CD4-positive, CD25-positive, alpha-beta regulatory T cell (primary cell): ENCODE measurements around the gene TBC1D24. TPM values are rescaled to one million over a fixed set of nuclear protein-coding genes. Genes with fewer than 3 reads are reported as not detected.
"Not testable (repeated sequence)": the region's sequence is repeated elsewhere in the genome, so short reads cannot be mapped to it uniquely, and the experiment has no call there.

Source experiments
- ATAC-seq, 2 donors: fragments of 150-1000 bp; cut with Tn5 transposase; one replicate each; pipeline ENCODE4 v1.10.0; 2021; ENCODE audit warnings: low read depth in 2 of 2, moderate number of reproducible peaks in 2 of 2, moderate library complexity in 1 of 2
- DNase-seq, 3 donors: peaks; one replicate each; pipeline versions ENCODE4 v3.0.0 to v3.0.0-alpha.2; 2012 to 2022; ENCODE audit warnings: mixed read lengths in 1 of 3
- H3K27ac ChIP-seq: one replicate; pipeline ENCODE4 v1.7.0; 2013; ENCODE audit warnings: mild to moderate bottlenecking, low read length; ENCODE audit not compliant: insufficient read depth, poor library complexity, severe bottlenecking
- H3K27me3 ChIP-seq: one replicate; pipeline ENCODE4 v1.7.0; 2013; ENCODE audit warnings: low read length; ENCODE audit not compliant: control insufficient read depth, insufficient read depth
- H3K36me3 ChIP-seq: one replicate; pipeline ENCODE4 v1.7.0; 2013; ENCODE audit warnings: mild to moderate bottlenecking, low read length, moderate library complexity; ENCODE audit not compliant: control insufficient read depth, insufficient read depth
- H3K4me1 ChIP-seq: 2 replicates; pipeline ENCODE4 v1.7.0; 2013; ENCODE audit warnings: mild to moderate bottlenecking, low read length; ENCODE audit not compliant: insufficient read depth, control insufficient read depth, poor library complexity, severe bottlenecking
- H3K4me3 ChIP-seq: one replicate; pipeline ENCODE4 v1.7.0; 2013; ENCODE audit warnings: low read depth, mild to moderate bottlenecking, low read length, moderate library complexity
- H3K9me3 ChIP-seq, 2 experiments: 1 replicate in 1 of 2; 2 replicates in 1 of 2; pipeline ENCODE4 v1.7.0; 2013; ENCODE audit warnings: low read length in 2 of 2, mild to moderate bottlenecking in 1 of 2, moderate library complexity in 1 of 2; ENCODE audit not compliant: control insufficient read depth in 2 of 2
- H3K27ac Mint-ChIP-seq, 3 donors: one replicate each; pipeline ENCODE4 v1.8.0; 2020 to 2022; ENCODE audit warnings: mild to moderate bottlenecking in 3 of 3, mixed read lengths in 3 of 3, moderate library complexity in 2 of 3
- H3K27me3 Mint-ChIP-seq: one replicate; pipeline ENCODE4 v1.8.0; 2022; ENCODE audit warnings: mild to moderate bottlenecking, mixed read lengths
- H3K36me3 Mint-ChIP-seq: one replicate; pipeline ENCODE4 v1.8.0; 2020; ENCODE audit warnings: mixed read lengths
- H3K4me1 Mint-ChIP-seq, 4 donors: one replicate each; pipeline ENCODE4 v1.8.0; 2020 to 2022; ENCODE audit warnings: mixed read lengths in 4 of 4, mild to moderate bottlenecking in 1 of 4
- H3K4me3 Mint-ChIP-seq, 4 donors: one replicate each; pipeline ENCODE4 v1.8.0; 2020 to 2022; ENCODE audit warnings: mild to moderate bottlenecking in 4 of 4, mixed read lengths in 4 of 4, moderate library complexity in 3 of 4
- H3K9me3 Mint-ChIP-seq, 7 donors: one replicate each; pipeline ENCODE4 v1.8.0; 2020 to 2022; ENCODE audit warnings: mixed read lengths in 7 of 7, mild to moderate bottlenecking in 3 of 7, moderate library complexity in 2 of 7
- polyA plus RNA-seq, 4 donors: library from polyadenylated mRNA; unstranded; fragments of 300-500 nt; fragmentation: Illumina TruSeq; gene quantifications; one replicate each; pipeline ENCODE4 v1.2.3, GENCODE V29; 2021
- total RNA-seq: library from RNA; stranded (reverse); gene quantifications from one replicate; pipeline ENCODE4 v1.2.3, GENCODE V29; 2022

TBC1D24 gene
- total and polyA plus RNA-seq, 5 donors from 2014 or later, result 0.84 to 5.8 (median 1.4) TPM

DNA sequence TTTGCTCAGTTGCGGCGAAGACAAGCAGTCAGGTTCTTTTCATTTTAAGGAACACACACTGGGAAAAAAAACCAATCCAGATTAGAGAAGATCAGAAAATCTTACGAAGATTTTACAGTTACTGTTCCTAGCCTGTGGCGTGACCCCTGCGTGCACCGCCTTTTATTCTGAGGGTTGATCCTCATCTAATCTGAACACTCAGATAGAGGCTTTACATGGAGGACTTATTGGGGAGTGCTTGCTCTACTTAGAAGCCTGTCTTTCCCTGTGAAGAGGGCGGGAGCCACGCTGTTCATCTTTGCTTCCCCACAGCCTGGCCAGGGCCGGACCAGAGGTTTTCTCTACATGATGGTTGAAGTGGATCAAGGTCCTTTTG, 1.4 kb downstream of the TBC1D24 start:
- Mint-ChIP-seq H3K4me1 (peaks cover 0 to 25% (median 8%) of the 10 kb centered on the region in 4 donors), H3K36me3 (peaks cover 3% of the 10 kb centered on the region), H3K9me3 (no peaks in the 10 kb centered on the region), H3K4me3 (peak overlapping the region; percentile 69 to 89 (median 81)), H3K27ac (peak overlapping the region in 2 of 3 donors; percentile 12 to 15), H3K27me3 (peaks cover 10% of the 10 kb centered on the region)
- Histone ChIP-seq H3K4me1 (peaks cover 41% of the 10 kb centered on the region), H3K27ac (no peak overlapping the region), H3K4me3 (no peak overlapping the region), H3K36me3 (no peaks in the 10 kb centered on the region), H3K27me3 (no peaks in the 10 kb centered on the region), H3K9me3 (no peaks in the 10 kb centered on the region)
- ATAC-seq (no peak), DNase-seq (no peak)

DNA sequence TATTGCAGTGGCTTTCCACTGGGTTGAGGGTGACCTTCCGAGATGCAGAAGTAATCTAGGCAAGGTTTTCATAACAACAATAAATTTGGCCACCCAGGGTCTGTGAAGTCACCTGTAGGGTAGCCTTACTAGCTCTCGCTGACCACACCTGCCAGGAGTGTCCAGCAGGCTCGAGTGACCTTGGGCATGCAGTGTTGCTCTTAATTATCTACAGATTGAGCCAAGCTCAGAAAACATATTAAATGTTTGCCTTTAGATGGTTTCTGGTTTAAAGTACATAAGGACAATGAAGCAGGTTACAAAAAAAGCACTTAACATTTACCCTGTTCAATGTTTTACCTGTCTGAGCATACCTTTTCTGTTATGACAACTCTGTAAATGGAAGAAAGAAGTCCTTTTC, 1.8 kb downstream of the TBC1D24 start:
- Histone ChIP-seq H3K4me1 (peaks cover 37% of the 10 kb centered on the region), H3K27me3 (no peaks in the 10 kb centered on the region), H3K27ac (no peak overlapping the region), H3K36me3 (no peaks in the 10 kb centered on the region), H3K4me3 (no peak overlapping the region), H3K9me3 (no peaks in the 10 kb centered on the region)
- Mint-ChIP-seq H3K9me3 (no peaks in the 10 kb centered on the region), H3K4me3 (peak overlapping the region; percentile 69 to 89 (median 81)), H3K27ac (peak overlapping the region in 1 of 3 donors; percentile 12), H3K36me3 (peaks cover 3% of the 10 kb centered on the region), H3K4me1 (peaks cover 0 to 25% (median 8%) of the 10 kb centered on the region in 4 donors), H3K27me3 (peaks cover 10% of the 10 kb centered on the region)
- DNase-seq (no peak), ATAC-seq (no peak)

DNA sequence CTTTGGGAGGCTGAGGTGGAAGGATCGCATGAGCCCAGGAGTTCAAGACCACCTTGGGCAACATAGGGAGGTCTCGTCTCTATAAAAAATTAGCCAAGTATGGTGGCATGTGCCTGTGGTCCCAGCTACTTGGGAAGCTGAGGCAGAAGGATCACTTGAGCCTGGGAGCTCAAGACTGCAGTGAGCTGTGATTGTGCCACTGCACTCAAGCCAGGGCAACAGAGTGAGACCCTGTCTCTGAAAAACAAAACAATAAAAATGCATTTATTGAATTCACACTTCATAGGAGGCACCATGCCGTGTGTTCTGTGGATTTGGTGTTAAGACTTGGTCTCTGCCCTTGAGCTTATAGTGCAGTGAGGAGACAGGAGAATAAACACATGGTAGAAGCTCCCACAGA, 2.4 kb downstream of the TBC1D24 start:
- Mint-ChIP-seq H3K27me3 (peaks cover 10% of the 10 kb centered on the region), H3K9me3 (no peaks in the 10 kb centered on the region), H3K4me3 (peak overlapping the region; percentile 21 to 89 (median 81))

DNA sequence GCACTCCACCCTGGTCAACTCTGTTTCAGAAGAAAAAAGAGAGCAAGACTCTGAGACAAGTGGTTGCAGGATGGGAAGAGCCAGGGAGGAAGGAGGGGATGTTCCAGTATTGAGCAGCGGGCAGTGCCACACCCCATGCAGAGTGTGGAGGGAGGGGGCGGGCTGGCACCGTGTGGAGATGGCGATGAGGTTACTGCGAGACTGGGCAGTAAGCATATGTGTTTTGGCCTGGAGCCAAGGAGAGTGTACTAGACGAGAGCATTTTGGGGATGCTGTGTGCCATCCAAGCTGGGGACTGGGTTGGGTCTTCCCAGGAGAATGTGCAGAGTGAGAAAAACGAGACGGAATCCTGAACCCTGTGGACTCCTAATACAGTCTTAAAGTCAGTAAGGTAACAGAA, 3.4 kb downstream of the TBC1D24 start:
- Histone ChIP-seq H3K36me3 (no peaks in the 10 kb centered on the region), H3K4me3 (no peak overlapping the region), H3K9me3 (no peaks in the 10 kb centered on the region), H3K27me3 (no peaks in the 10 kb centered on the region), H3K27ac (no peak overlapping the region), H3K4me1 (peaks cover 28% of the 10 kb centered on the region)
- ATAC-seq (no peak), DNase-seq (no peak)
- H3K9me3 Mint-ChIP-seq, result no peaks in the 10 kb centered on the region
- no peak overlapping the region for H3K4me3 Mint-ChIP-seq
- no peak overlapping the region for H3K27ac Mint-ChIP-seq
- peaks cover 0 to 18% (median 8%) of the 10 kb centered on the region in 4 donors for H3K4me1 Mint-ChIP-seq
- peaks cover 5% of the 10 kb centered on the region for H3K27me3 Mint-ChIP-seq
- peaks cover 3% of the 10 kb centered on the region for H3K36me3 Mint-ChIP-seq

More for the DNA sequence above, 2.4 kb downstream of the TBC1D24 start:
- H3K4me1 ChIP-seq, result peaks cover 32% of the 10 kb centered on the region
- no peak overlapping the region for H3K27ac ChIP-seq
- no peak for ATAC-seq
- peaks cover 0 to 25% (median 10%) of the 10 kb centered on the region in 4 donors for H3K4me1 Mint-ChIP-seq
- H3K36me3 Mint-ChIP-seq, result peaks cover 3% of the 10 kb centered on the region
- H3K9me3 ChIP-seq, result no peaks in the 10 kb centered on the region
- no peaks in the 10 kb centered on the region for H3K36me3 ChIP-seq
- no peak for DNase-seq
- no peaks in the 10 kb centered on the region for H3K27me3 ChIP-seq
- H3K4me3 ChIP-seq, result no peak overlapping the region
- no peak overlapping the region for H3K27ac Mint-ChIP-seq

DNA sequence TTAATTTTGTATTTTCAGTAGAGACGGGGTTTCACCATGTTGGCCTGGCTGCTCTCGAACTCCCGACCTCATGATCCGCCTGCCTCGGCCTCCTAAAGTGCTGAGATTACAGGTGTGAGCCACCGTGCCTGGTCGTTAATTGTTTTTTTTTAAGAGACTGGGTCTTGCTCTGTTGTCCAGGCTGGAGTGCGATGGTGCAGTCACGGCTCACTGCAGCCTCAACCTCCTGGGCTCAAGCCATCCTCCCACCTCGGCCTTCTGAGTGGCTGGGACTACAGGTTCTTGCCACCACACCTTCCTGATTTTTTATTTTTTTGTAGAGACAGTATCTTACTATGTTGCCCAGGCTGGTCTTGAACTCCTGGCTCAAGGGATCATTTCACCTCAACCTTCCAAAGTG, 5.1 kb downstream of the TBC1D24 start:
- H3K36me3 ChIP-seq, DNase-seq, H3K27me3 Mint-ChIP-seq, H3K36me3 Mint-ChIP-seq, H3K27ac Mint-ChIP-seq, H3K9me3 Mint-ChIP-seq, H3K27ac ChIP-seq, H3K4me3 ChIP-seq, H3K27me3 ChIP-seq, ATAC-seq, H3K9me3 ChIP-seq: not testable (repeated sequence)
- Mint-ChIP-seq H3K4me1 (peaks cover 0 to 16% (median 8%) of the 10 kb centered on the region in 4 donors), H3K4me3 (peak overlapping the region in 1 of 4 donors; percentile 75)
- peaks cover 16% of the 10 kb centered on the region for H3K4me1 ChIP-seq

DNA sequence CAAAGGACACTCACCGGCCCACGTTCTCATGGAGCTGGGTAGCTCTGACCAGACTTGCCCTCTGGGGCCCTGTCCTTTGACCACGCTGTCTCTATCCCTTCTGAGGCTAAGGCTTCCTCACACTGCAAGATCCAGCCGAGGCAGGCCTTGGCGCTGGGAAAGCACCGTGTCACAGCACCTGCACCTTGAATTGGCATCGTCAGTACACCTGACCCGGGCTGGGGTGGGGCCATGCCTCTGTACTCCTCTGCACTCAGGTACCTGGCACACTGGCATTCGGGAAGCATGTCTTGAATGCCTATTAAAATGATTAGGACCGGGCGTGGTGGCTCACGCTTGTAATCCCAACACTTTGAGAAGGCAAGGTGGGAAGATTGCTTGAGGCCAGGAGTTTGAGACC, 6.0 kb downstream of the TBC1D24 start:
- Mint-ChIP-seq H3K4me1 (peaks cover 0 to 17% (median 8%) of the 10 kb centered on the region in 4 donors), H3K4me3 (no peak overlapping the region), H3K36me3 (peaks cover 3% of the 10 kb centered on the region), H3K9me3 (no peaks in the 10 kb centered on the region), H3K27ac (no peak overlapping the region), H3K27me3 (peaks cover 4% of the 10 kb centered on the region)
- ATAC-seq (no peak), DNase-seq (no peak)
- no peaks in the 10 kb centered on the region for H3K36me3 ChIP-seq
- no peak overlapping the region for H3K4me3 ChIP-seq
- peaks cover 8% of the 10 kb centered on the region for H3K4me1 ChIP-seq
- H3K9me3 ChIP-seq, result no peaks in the 10 kb centered on the region
- no peaks in the 10 kb centered on the region for H3K27me3 ChIP-seq
- no peak overlapping the region for H3K27ac ChIP-seq

DNA sequence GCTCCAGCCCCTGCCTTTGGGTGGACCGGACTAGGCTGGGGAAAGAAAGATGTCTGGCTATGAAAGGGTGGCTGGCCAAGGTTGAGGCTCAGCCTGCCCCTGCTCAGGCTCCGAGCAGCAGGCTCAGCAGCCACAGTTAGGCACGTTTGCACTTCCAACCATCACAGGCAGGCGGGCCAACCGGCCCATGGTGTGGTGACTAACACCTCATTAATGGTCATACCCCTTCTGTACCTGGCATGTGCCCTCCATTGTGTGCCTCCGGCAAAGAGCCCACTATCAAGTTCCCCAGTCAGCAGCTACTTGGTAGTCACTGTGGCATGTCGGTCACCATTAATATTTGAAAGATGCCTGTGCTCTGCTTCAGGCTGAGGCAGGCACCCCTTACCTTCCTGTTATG, 6.7 kb downstream of the TBC1D24 start:
- peak overlapping the region in 1 of 4 donors; percentile 38 for H3K4me3 Mint-ChIP-seq
- H3K36me3 Mint-ChIP-seq, result peaks cover 3% of the 10 kb centered on the region
- peaks cover 0 to 11% (median 5%) of the 10 kb centered on the region in 4 donors for H3K4me1 Mint-ChIP-seq
- peaks cover 1% of the 10 kb centered on the region for H3K27me3 Mint-ChIP-seq
- H3K4me3 ChIP-seq, result no peak overlapping the region
- no peak overlapping the region for H3K27ac ChIP-seq
- peaks cover 3% of the 10 kb centered on the region for H3K4me1 ChIP-seq
- DNase-seq, result no peak
- no peaks in the 10 kb centered on the region for H3K36me3 ChIP-seq
- H3K27me3 ChIP-seq, result no peaks in the 10 kb centered on the region
- H3K27ac Mint-ChIP-seq, result no peak overlapping the region
- ATAC-seq, result no peak
- H3K9me3 Mint-ChIP-seq, result no peaks in the 10 kb centered on the region
- no peaks in the 10 kb centered on the region for H3K9me3 ChIP-seq

DNA sequence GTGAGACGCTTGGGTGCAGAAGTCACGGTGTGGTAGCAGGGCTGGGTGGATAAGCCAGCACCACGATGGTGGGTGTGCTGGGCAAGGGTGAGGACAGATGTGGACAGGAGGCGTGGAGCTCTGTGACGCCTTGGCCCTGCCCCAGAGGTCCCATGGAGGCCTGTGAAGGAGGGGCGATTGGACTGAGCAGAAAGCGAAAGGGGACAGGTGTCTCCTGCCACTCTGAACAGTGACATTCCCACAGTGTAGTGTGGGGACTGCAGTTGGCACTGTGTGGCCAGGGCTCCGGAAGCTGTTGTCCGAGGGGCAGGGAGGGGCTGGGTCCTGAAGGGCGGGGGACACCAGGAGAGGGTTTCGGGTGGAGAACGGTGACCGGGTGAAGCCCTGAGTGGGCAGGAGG, 7.3 kb downstream of the TBC1D24 start:
- Mint-ChIP-seq H3K4me3 (no peak overlapping the region), H3K27me3 (no peaks in the 10 kb centered on the region), H3K27ac (no peak overlapping the region), H3K36me3 (peaks cover 3% of the 10 kb centered on the region), H3K9me3 (no peaks in the 10 kb centered on the region), H3K4me1 (peaks cover 1 to 13% (median 8%) of the 10 kb centered on the region in 4 donors)
- Histone ChIP-seq H3K9me3 (no peaks in the 10 kb centered on the region), H3K4me1 (peaks cover 8% of the 10 kb centered on the region), H3K27ac (no peak overlapping the region), H3K27me3 (no peaks in the 10 kb centered on the region), H3K4me3 (no peak overlapping the region), H3K36me3 (no peaks in the 10 kb centered on the region)
- no peak for ATAC-seq
- no peak for DNase-seq
